Occipital lobe (tissue), 2 donors: Measurements from ENCODE around the gene SYNPO. TPM values are rescaled to one million over a fixed set of nuclear protein-coding genes. Genes with fewer than 3 reads are reported as not detected.
A peak's percentile ranks its signal among the peaks of the same experiment; 100 is the strongest.

Experiments used
- DNase-seq: peaks from one replicate; lab custom pipeline; 2025; lab: John Stamatoyannopoulos, UW
- total RNA-seq: library from RNA; depleted of rRNA; stranded (reverse); fragments of >200 nt; gene quantifications from one replicate; pipeline ENCODE4 v1.2.3, GENCODE V29; 2014

The SYNPO gene
- total RNA-seq, 1 donor from 2014 or later, result 5.8 TPM

GRCh38 chr5:150689120-150689519, 48.7 kb downstream of the SYNPO start:
- no peak for DNase-seq

- DNase-seq, result no peak
Observed at GRCh38 chr5:150690760-150691159, 50.3 kb downstream of the SYNPO start.

- no peak for DNase-seq
Observed at GRCh38 chr5:150692276-150692675, 51.8 kb downstream of the SYNPO start.

GRCh38 chr5:150694612-150695011, 54.2 kb downstream of the SYNPO start:
- DNase-seq, result no peak

GRCh38 chr5:150700246-150700593, 59.8 kb downstream of the SYNPO start:
- DNase-seq, result no peak

- DNase-seq, result peak; percentile 89
Observed at GRCh38 chr5:150700594-150701377, 60.3 kb downstream of the SYNPO start, which contains the start of gene RBM22. TSS of gene RBM22 (minus strand) at chr5:150701062. CDS start at chr5:150700985, 77 bp downstream.

GRCh38 chr5:150703762-150704161, 63.3 kb downstream of the SYNPO start:
- no peak for DNase-seq

GRCh38 chr5:150706776-150707390, 66.4 kb downstream of the SYNPO start:
- no peak for DNase-seq

Other genes with a start within 250 kb of the SYNPO start
- 4.1 TPM for gene CD74, start 227.8 kb upstream of the SYNPO start, total RNA-seq
- gene RPS14, start 190.9 kb upstream of the SYNPO start, total RNA-seq, result 2,126 TPM
- gene NDST1, start 132.5 kb upstream of the SYNPO start, total RNA-seq, result 23.1 TPM
- 1.7 TPM for gene MYOZ3, start 20.6 kb downstream of the SYNPO start, total RNA-seq
- 27.6 TPM for gene RBM22, start 60.4 kb downstream of the SYNPO start, total RNA-seq
- 96.2 TPM for gene DCTN4, start 118.4 kb downstream of the SYNPO start, total RNA-seq
- 1.7 TPM for gene SMIM3, start 138.1 kb downstream of the SYNPO start, total RNA-seq
- not detected for gene IRGM, start 205.9 kb downstream of the SYNPO start, total RNA-seq